ENCODE data around the gene SLC25A45. TPM values are rescaled to one million over a fixed set of nuclear protein-coding genes. Genes with fewer than 3 reads are reported as not detected.

The SLC25A45 gene
- total and polyA plus RNA-seq, 2 donors (not counting 1 experiment from before 2014, with no cell fraction given), result 16.4 to 80.6 TPM

DNA sequence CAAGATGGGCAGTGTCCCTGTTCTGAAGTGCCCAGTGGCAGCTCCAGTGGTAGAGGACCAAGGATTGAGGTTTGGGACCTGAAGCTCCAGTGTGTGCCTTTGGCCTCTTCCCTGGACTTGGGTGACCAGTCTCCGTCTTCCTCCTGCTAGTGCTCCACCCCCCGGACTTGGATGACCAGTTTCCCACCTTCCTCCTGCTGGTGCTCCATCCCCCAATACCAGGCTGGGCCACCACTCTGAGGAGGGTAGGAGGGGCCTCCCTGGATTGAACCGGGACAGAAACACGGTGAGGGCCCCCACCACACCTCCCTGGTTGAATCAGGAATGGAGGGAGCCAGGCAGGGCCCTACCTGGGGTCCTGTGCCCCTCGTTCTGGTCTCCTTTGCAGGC lies 29.2 kb upstream of the SLC25A45 start:
- ATAC-seq (ENCODE audit: low read depth) (no peak), DNase-seq (no peak)
- Histone ChIP-seq H3K27me3 (replicated peaks in 1 of 4; ENCODE audit: control extremely low read depth in 1 of 4, control insufficient read depth in 3 of 4, insufficient read depth in 4 of 4, low read length in 3 of 4) (no peaks in the 10 kb centered on the region), H3K9me3 (ENCODE audit: control extremely low read depth in 1 of 3, control insufficient read depth in 2 of 3, insufficient read depth in 1 of 3, low read length in 2 of 3) (no peaks in the 10 kb centered on the region), H3K36me3 (replicated peaks in 1 of 2; ENCODE audit: control extremely low read depth in 1 of 2, control insufficient read depth in 1 of 2, extremely low read depth in 1 of 2, insufficient read depth in 2 of 2, low read length in 1 of 2) (peaks cover 7 to 40% of the 10 kb centered on the region in 2 experiments), H3K4me3 (ENCODE audit: control extremely low read depth in 1 of 5, extremely low read depth in 1 of 5, insufficient read depth in 1 of 5, low read depth in 2 of 5, low read length in 4 of 5) (no peak overlapping the region), H3K79me2 (ENCODE audit: control insufficient read depth, insufficient read depth, low read length) (peaks cover 72% of the 10 kb centered on the region), H2AFZ (ENCODE audit: insufficient read depth, low read depth, low read length, poor library complexity, severe bottlenecking) (no peak overlapping the region), H3K4me1 (ENCODE audit: control insufficient read depth in 2 of 2, insufficient read depth in 2 of 2, low read length in 2 of 2) (peaks cover 25 to 43% of the 10 kb centered on the region in 2 donors), H3K27ac (ENCODE audit: low read length in 2 of 2) (no peak overlapping the region), H3K4me2 (replicated peaks; ENCODE audit: low read depth, low read length, poor library complexity, severe bottlenecking) (no peak overlapping the region), H4K20me1 (ENCODE audit: control insufficient read depth, insufficient read depth, low read length, poor library complexity, severe bottlenecking) (no peaks in the 10 kb centered on the region), H3K9ac (ENCODE audit: low read length) (no peak overlapping the region)
- POLR2A ChIA-PET, result interaction anchor here (1.8 kb wide), 1 partner anchor 94 kb away, joined by 7 read pairs; no protein-coding TSS in a partner anchor
- Mint-ChIP-seq H3K9me3 (ENCODE audit: insufficient read depth) (no peaks in the 10 kb centered on the region), H3K27me3 (no peaks in the 10 kb centered on the region), H3K27ac (no peak overlapping the region), H3K4me1 (peaks cover 34% of the 10 kb centered on the region), H3K4me3 (no peak overlapping the region)
- CTCF ChIA-PET, result interaction anchor here (1.2 kb wide), 1 partner anchor 30 kb away, joined by 3 read pairs; no protein-coding TSS in a partner anchor
- intact Hi-C loops (cut with micrococcal nuclease), result no loop called here
- WGBS (ENCODE audit: insufficient coverage), result 100% methylated on average over 2 of the region's 5 CpGs
- TF ChIP-seq EZH2 (IDR thresholded peaks at IDR 0.05; ENCODE audit: borderline replicate concordance, insufficient read depth, low read depth, low read length, poor library complexity, severe bottlenecking), result no peak
- TF ChIP-seq CTCF (IDR thresholded peaks at IDR 0.05), result no peak

DNA sequence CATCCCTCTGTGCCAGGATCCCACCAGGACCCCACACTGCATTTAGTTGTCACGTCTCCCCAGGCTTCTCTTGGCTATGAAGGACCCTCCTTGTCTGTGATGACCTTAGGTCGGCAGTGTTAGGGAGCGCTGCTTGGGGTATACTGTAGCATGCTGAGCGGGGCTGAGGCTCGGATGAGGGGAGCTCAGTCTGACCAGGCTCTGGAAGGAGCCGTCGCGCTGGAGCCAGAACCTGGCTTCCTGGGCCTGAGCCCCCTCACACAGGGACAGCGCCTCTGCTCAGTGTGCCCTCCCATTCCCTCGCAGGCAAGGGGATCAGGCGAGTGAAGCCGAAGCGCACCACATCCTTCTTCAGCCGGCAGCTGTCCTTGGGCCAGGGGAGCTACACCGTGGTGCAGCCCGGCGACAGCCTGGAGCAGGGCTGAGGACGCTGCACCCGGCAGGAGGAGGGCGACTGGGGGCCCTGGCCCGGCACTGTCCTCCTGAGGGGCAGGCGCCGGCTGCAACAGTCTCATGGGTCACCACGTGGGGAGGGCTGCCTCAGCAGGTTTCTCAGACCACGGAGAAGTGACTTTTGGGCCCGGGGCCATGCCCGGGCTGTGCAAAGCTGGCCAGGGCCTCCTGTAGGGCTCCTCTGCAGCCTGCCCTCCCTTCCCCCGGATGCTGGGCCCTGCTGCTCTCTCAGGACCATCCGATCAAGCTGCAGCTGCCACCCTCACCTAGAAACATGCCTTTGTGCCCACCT lies 28.7 kb upstream of the SLC25A45 start:
- peaks cover 67% of the 10 kb centered on the region for H3K79me2 ChIP-seq (ENCODE audit: control insufficient read depth, insufficient read depth, low read length)
- intact Hi-C loops (cut with micrococcal nuclease), result no loop called here
- H3K27me3 Mint-ChIP-seq, result no peaks in the 10 kb centered on the region
- TF ChIP-seq CTCF (IDR thresholded peaks at IDR 0.05) (no peak), EZH2 (IDR thresholded peaks at IDR 0.05; ENCODE audit: borderline replicate concordance, insufficient read depth, low read depth, low read length, poor library complexity, severe bottlenecking) (no peak)
- no peak overlapping the region for H3K27ac Mint-ChIP-seq
- H3K4me2 ChIP-seq (replicated peaks; ENCODE audit: low read depth, low read length, poor library complexity, severe bottlenecking), result no peak overlapping the region
- no peak overlapping the region for H3K27ac ChIP-seq (ENCODE audit: low read length in 2 of 2)
- no peaks in the 10 kb centered on the region for H3K9me3 ChIP-seq (ENCODE audit: control extremely low read depth in 1 of 3, control insufficient read depth in 2 of 3, insufficient read depth in 1 of 3, low read length in 2 of 3)
- no peak overlapping the region for H2AFZ ChIP-seq (ENCODE audit: insufficient read depth, low read depth, low read length, poor library complexity, severe bottlenecking)
- no peaks in the 10 kb centered on the region for H3K27me3 ChIP-seq (replicated peaks in 1 of 4; ENCODE audit: control extremely low read depth in 1 of 4, control insufficient read depth in 3 of 4, insufficient read depth in 4 of 4, low read length in 3 of 4)
- no peak overlapping the region for H3K9ac ChIP-seq (ENCODE audit: low read length)
- H3K9me3 Mint-ChIP-seq (ENCODE audit: insufficient read depth), result no peaks in the 10 kb centered on the region
- DNase-seq (no peak), ATAC-seq (ENCODE audit: low read depth) (no peak)
- H3K4me1 ChIP-seq (ENCODE audit: control insufficient read depth in 2 of 2, insufficient read depth in 2 of 2, low read length in 2 of 2), result peaks cover 20 to 43% of the 10 kb centered on the region in 2 donors
- H4K20me1 ChIP-seq (ENCODE audit: control insufficient read depth, insufficient read depth, low read length, poor library complexity, severe bottlenecking), result no peaks in the 10 kb centered on the region
- CTCF ChIA-PET, result no interaction called here
- H3K4me3 Mint-ChIP-seq, result no peak overlapping the region
- H3K4me1 Mint-ChIP-seq, result peaks cover 29% of the 10 kb centered on the region
- POLR2A ChIA-PET, result interaction anchor here (1.8 kb wide), 1 partner anchor 95 kb away, joined by 7 read pairs; no protein-coding TSS in a partner anchor
- H3K4me3 ChIP-seq (ENCODE audit: control extremely low read depth in 1 of 5, extremely low read depth in 1 of 5, insufficient read depth in 1 of 5, low read depth in 2 of 5, low read length in 4 of 5), result no peak overlapping the region
- WGBS (ENCODE audit: insufficient coverage), result 95% methylated on average over 29 of the region's 29 CpGs
- H3K36me3 ChIP-seq (replicated peaks in 1 of 2; ENCODE audit: control extremely low read depth in 1 of 2, control insufficient read depth in 1 of 2, extremely low read depth in 1 of 2, insufficient read depth in 2 of 2, low read length in 1 of 2), result peaks cover 7 to 40% of the 10 kb centered on the region in 2 experiments

All from B cell (primary cell).